Effector CD8-positive, alpha-beta T cell (primary cell): ENCODE data around the gene GRM4.

Experiments
- DNase-seq: peaks from one replicate; lab custom pipeline; 2025; lab: John Stamatoyannopoulos, UW

GRM4 gene

GRCh38 chr6:34143196-34143883, 2.5 kb downstream of the GRM4 start:
- no peak for DNase-seq

- no peak for DNase-seq
Measured at GRCh38 chr6:34142061-34142998, 3.6 kb downstream of the GRM4 start.

GRCh38 chr6:34140075-34140474, 5.8 kb downstream of the GRM4 start:
- DNase-seq: no peak

GRCh38 chr6:34138914-34139510, 6.9 kb downstream of the GRM4 start:
- DNase-seq: no peak

- no peak for DNase-seq
Measured at GRCh38 chr6:34138191-34138590, 7.7 kb downstream of the GRM4 start.

GRCh38 chr6:34135541-34135940, 10.3 kb downstream of the GRM4 start:
- no peak for DNase-seq

- DNase-seq: no peak
Measured at GRCh38 chr6:34132486-34133185, 13.3 kb downstream of the GRM4 start.

- DNase-seq: no peak
Measured at GRCh38 chr6:34131326-34132290, 14.3 kb downstream of the GRM4 start.

- DNase-seq: no peak
Measured at GRCh38 chr6:34130862-34131261, 15.0 kb downstream of the GRM4 start.

- DNase-seq: no peak
Measured at GRCh38 chr6:34129753-34130152, 16.1 kb downstream of the GRM4 start.

GRCh38 chr6:34128045-34128444, 17.8 kb downstream of the GRM4 start:
- DNase-seq: no peak

GRCh38 chr6:34126419-34126818, 19.5 kb downstream of the GRM4 start:
- DNase-seq: no peak

GRCh38 chr6:34125939-34126338, 19.9 kb downstream of the GRM4 start:
- no peak for DNase-seq

GRCh38 chr6:34120953-34121675, 24.8 kb downstream of the GRM4 start:
- DNase-seq: no peak

- DNase-seq: no peak
Measured at GRCh38 chr6:34115915-34116314, 30.0 kb downstream of the GRM4 start.

GRCh38 chr6:34115403-34115795, 30.5 kb downstream of the GRM4 start:
- DNase-seq: peak; percentile 12

GRCh38 chr6:34114695-34115402, 31.0 kb downstream of the GRM4 start:
- DNase-seq: no peak

- DNase-seq: no peak
Measured at GRCh38 chr6:34113532-34113931, 32.4 kb downstream of the GRM4 start.

GRCh38 chr6:34112126-34112525, 33.8 kb downstream of the GRM4 start:
- DNase-seq: no peak

GRCh38 chr6:34110610-34111009, 35.3 kb downstream of the GRM4 start:
- no peak for DNase-seq
